ENCODE data around the gene MMP15. TPM values are rescaled to one million over a fixed set of nuclear protein-coding genes. Genes with fewer than 3 reads are reported as not detected.
A peak's percentile ranks its signal among the peaks of the same experiment; 100 is the strongest.
"Not testable (repeated sequence)": the region's sequence is repeated elsewhere in the genome, so short reads cannot be mapped to it uniquely, and the experiment has no call there.

MMP15 gene
- total RNA-seq, 1 donor from 2014 or later = 1.3 TPM

DNA sequence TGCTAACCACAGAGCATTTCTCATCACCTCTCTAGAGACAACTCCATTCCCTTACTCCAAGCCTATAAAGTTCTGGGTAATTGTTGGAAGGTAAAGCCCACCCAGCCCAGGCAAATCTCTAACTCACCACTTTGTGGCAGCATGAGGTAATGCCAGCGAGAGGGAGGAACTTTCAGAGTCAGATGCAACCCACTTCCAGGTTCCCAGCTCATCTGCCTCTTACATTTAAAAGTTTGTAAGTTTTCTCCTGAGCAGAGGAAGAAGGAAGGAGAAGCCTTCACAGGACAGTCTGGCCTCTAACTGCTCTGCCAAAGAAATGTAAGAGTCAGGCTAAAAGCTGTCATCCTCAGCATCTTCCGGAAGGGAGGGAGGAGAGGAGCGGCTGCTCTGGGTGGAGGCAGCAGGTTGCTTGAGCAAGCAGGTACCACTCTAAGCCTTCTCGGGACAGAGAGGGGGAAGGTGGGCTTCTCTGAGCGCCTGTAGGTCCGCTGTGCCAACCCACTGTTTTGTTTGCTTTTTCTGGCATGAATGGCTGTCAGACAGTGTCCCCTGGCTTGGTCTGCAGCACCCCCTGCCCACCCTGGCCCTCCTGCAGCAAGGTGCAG lies 26.1 kb upstream of the MMP15 start:
- H3K4me1 Mint-ChIP-seq (ENCODE audit: low read depth) = peaks cover 41% of the 10 kb centered on the region
- H3K4me3 Mint-ChIP-seq (ENCODE audit: low read depth) = peak overlapping the region; percentile 71
- H3K27ac Mint-ChIP-seq = peak overlapping the region; percentile 32
- H3K9me3 Mint-ChIP-seq = no peaks in the 10 kb centered on the region
- peak; percentile 33 for DNase-seq (ENCODE audit: low spot score)
- H3K36me3 Mint-ChIP-seq (ENCODE audit: low read depth) = peaks cover 31% of the 10 kb centered on the region
- intact Hi-C loops (cut with micrococcal nuclease) = no loop called here
- no peaks in the 10 kb centered on the region for H3K27me3 Mint-ChIP-seq (ENCODE audit: low read depth)

DNA sequence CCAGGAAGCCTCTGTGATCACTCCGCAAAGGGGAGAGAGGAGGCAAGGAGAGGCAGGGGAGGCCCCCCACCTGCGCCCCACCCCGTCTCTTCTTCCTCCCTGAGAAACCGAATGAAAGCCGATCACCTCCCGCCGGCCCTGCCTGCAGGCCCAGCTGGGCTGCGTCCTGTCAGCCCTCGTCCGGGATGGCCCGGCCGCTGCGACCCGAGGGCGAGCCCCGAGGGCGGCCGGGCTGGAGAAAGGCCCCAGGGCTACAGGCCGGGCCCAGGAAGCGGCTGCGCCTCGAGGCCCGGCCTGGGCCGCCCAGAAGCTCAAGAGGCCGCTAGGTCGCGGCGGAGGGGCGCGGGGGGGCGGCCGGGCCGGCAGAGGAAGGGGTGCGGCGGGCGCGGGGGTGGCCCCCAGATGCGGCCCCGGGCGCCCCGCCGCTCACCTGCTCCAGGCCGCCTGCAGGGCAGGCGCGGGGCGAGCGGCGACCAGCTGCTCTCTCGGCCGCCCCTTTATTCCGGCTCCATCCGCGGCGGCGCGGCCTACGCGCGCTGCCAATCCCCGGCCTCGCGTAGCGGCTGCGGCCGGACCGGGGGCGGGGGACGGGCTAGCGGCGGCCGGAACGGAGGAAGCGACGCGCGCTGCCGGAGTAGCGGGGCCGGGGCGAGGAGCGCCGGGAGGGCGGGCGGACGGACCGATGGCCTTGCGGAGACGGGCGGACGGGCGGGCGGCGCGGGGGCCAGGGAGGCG lies 25.4 kb upstream of the MMP15 start, which contains the start of gene ZNF319:
Gene ZNF319, minus strand, starts transcription at position 702 of the 735 bp plus-strand sequence. CDS start 2,407 bp downstream, outside the sequence.
- intact Hi-C loops (cut with micrococcal nuclease) = loop anchor here (1.0 to 5.0 kb wide), 4 partner anchors 15 to 423 kb away; no protein-coding TSS in a partner anchor
- peak within 1 kb of the TSS; percentile 92 for H3K4me3 Mint-ChIP-seq (ENCODE audit: low read depth)
- H3K27ac Mint-ChIP-seq = peak within 1 kb of the TSS; percentile 90
- H3K9me3 Mint-ChIP-seq = no peaks in the 10 kb centered on the region
- peaks cover 32% of the 10 kb centered on the region for H3K36me3 Mint-ChIP-seq (ENCODE audit: low read depth)
- DNase-seq (ENCODE audit: low spot score) = no peak
- no peaks in the 10 kb centered on the region for H3K27me3 Mint-ChIP-seq (ENCODE audit: low read depth)
- H3K4me1 Mint-ChIP-seq (ENCODE audit: low read depth) = peaks cover 40% of the 10 kb centered on the region

DNA sequence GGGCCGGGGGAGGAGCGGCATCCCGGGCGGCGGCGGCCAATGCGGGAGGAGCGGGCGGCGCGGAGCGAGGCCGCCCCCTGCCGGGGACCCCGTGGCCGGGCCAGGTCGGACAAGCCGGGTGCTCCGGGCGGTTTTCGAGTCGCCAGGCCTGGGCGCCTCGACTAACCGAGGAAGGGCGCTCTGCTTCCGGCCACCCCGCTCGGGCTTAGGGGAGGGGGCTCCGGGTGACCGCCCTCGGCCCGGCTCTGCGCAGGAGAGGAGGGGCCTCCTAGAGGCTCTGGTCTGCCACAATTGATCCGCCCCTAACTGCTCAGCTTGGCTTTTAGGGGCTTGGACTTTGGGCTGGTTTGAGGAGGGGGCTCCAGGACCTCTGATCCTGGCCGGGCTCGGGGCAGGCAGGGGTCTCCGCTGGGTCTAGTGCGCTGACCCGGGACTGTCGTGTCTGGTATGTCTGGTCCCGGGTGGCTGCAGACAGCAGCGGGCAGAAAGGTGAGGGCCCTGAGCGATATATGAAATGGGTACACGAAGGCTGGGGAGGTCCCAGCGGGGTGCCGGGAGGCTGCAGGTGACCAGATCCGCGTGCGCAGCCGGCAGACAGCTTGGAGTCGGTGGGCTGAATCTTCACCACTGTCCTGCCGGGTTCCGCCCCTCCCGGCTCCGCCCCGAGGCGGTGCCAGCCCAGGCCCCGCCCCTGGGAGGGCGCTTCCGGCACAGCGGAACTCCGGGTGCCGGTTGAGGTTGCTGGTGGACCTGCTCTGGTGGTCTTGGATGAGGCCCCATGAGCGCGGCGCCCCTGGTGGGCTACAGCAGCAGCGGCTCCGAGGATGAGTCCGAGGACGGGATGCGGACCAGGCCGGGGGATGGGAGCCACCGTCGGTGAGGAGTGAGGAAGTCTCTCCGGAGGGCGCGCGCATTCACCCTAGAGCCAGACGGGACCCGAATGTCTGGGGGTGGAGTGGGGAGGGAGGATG lies 24.6 kb upstream of the MMP15 start, which contains the start of gene USB1:
Gene USB1, plus strand, starts transcription at position 702 of the 971 bp plus-strand sequence. Its CDS starts 77 bp downstream, at position 779.
- peak; percentile 83 for DNase-seq (ENCODE audit: low spot score)
- Mint-ChIP-seq H3K27me3 (ENCODE audit: low read depth) (no peaks in the 10 kb centered on the region), H3K4me1 (ENCODE audit: low read depth) (peaks cover 35% of the 10 kb centered on the region), H3K4me3 (ENCODE audit: low read depth) (peak within 1 kb of the TSS; percentile 92), H3K9me3 (no peaks in the 10 kb centered on the region), H3K36me3 (ENCODE audit: low read depth) (peaks cover 31% of the 10 kb centered on the region), H3K27ac (peak within 1 kb of the TSS; percentile 90)
- intact Hi-C loops (cut with micrococcal nuclease) = loop anchor here (1.0 to 5.0 kb wide), 7 partner anchors 16 to 424 kb away; partner anchors contain the start of gene KATNB1

DNA sequence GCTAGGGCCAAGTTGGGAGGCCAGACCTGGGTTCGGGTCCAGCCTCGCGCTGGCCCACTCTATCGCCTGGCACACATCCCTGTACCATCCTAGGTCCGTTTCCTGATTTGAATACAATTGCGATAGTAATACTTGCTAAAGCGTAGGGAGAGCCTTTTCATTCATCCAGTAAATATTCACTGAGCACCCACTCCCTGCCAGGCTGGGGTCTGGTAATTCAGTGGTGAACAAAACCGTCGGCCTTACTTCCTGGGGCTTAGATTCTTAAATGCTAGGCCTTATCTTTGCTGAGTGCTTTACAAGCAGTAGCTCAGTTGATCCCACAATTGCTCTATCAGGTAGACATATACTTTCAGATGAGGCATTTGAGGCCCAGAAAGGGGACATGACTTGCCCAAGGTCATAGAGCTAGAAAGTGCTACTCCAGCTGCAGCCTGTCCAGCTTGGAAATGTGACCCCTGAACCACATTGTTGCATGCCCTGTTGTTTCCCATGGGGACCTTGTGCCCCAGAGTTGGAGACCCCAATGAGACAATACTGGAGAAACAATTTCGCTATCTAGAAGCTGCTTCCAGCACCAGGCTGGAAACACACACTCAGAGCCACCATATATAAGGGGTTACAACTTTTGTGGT lies 23.7 kb upstream of the MMP15 start:
- Mint-ChIP-seq H3K27ac (peak overlapping the region; percentile 90), H3K27me3 (ENCODE audit: low read depth) (no peaks in the 10 kb centered on the region), H3K4me1 (ENCODE audit: low read depth) (peaks cover 35% of the 10 kb centered on the region), H3K4me3 (ENCODE audit: low read depth) (peak overlapping the region; percentile 92), H3K36me3 (ENCODE audit: low read depth) (peaks cover 36% of the 10 kb centered on the region), H3K9me3 (peaks cover 4% of the 10 kb centered on the region)
- intact Hi-C loops (cut with micrococcal nuclease) = loop anchor here (1.0 to 5.0 kb wide), 6 partner anchors 103 to 425 kb away; partner anchors contain the start of gene KATNB1
- DNase-seq (ENCODE audit: low spot score) = no peak

DNA sequence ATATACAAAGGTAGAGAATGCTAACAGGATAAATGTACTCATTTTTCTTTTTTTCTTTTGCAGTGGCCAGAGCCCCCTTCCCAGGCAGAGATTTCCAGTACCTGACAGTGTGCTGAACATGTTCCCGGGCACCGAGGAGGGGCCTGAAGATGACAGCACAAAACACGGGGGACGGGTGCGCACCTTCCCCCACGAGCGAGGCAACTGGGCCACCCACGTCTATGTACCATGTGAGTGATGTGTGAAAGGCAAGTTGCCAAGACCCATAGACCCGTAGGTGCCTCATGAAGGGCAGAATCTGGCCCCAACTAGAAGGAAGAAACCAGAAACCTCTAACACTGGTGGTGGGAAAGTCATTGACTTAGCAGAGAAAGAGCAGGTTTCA lies 23.1 kb upstream of the MMP15 start:
- Mint-ChIP-seq H3K4me3 (ENCODE audit: low read depth) (peak overlapping the region; percentile 47), H3K27ac (no peak overlapping the region), H3K9me3 (peaks cover 7% of the 10 kb centered on the region), H3K36me3 (ENCODE audit: low read depth) (peaks cover 35% of the 10 kb centered on the region), H3K4me1 (ENCODE audit: low read depth) (peaks cover 35% of the 10 kb centered on the region), H3K27me3 (ENCODE audit: low read depth) (no peaks in the 10 kb centered on the region)
- intact Hi-C loops (cut with micrococcal nuclease) = loop anchor here (5.0 kb wide), 1 partner anchor 245 kb away; no protein-coding TSS in a partner anchor
- no peak for DNase-seq (ENCODE audit: low spot score)

DNA sequence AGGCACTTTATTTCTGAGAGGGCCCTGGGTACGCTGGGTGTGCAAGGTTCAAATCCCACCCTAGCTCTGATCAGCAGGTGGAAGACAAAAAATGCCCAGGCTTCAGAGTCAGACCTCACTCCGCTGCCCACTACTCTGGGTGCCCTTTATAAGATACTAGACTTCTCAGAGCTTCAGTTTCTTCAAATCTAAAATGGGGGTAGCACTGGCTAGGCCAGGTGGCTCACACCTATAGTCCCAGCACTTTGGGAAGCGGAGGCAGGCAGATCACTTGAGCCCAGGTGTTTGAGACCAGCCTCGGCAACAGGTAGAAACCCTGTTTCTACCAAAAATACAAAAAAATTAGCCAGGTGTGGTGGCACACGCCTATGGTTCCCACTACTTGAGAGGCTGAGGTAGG lies 22.6 kb upstream of the MMP15 start:
- Mint-ChIP-seq H3K27ac (no peak overlapping the region), H3K4me3 (ENCODE audit: low read depth) (no peak overlapping the region), H3K4me1 (ENCODE audit: low read depth) (peaks cover 34% of the 10 kb centered on the region), H3K9me3 (peaks cover 7% of the 10 kb centered on the region), H3K27me3 (ENCODE audit: low read depth) (no peaks in the 10 kb centered on the region), H3K36me3 (ENCODE audit: low read depth) (peaks cover 33% of the 10 kb centered on the region)
- no peak for DNase-seq (ENCODE audit: low spot score)
- intact Hi-C loops (cut with micrococcal nuclease) = loop anchor here (5.0 kb wide), 1 partner anchor 246 kb away; no protein-coding TSS in a partner anchor

DNA sequence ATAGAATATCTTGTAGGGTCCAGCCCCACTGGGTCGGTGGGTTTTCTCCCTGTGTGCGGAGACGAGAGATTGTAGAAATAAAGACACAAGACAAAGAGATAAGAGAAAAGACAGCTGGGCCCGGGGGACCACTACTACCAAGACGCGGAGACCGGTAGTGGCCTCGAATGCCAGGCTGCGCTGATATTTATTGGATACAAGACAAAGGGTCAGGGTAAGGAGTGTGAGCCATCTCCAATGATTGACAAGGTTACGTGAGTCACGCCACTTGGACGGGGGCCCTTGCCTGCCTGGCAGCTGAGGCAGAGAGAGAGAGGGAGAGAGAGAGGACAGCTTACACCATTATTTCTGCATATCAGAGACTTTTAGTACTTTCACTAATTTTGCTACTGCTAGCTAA lies 20.8 kb upstream of the MMP15 start:
- intact Hi-C loops (cut with micrococcal nuclease) = loop anchor here (5.0 kb wide), 1 partner anchor 247 kb away; no protein-coding TSS in a partner anchor
- not testable (repeated sequence) for DNase-seq (ENCODE audit: low spot score)

DNA sequence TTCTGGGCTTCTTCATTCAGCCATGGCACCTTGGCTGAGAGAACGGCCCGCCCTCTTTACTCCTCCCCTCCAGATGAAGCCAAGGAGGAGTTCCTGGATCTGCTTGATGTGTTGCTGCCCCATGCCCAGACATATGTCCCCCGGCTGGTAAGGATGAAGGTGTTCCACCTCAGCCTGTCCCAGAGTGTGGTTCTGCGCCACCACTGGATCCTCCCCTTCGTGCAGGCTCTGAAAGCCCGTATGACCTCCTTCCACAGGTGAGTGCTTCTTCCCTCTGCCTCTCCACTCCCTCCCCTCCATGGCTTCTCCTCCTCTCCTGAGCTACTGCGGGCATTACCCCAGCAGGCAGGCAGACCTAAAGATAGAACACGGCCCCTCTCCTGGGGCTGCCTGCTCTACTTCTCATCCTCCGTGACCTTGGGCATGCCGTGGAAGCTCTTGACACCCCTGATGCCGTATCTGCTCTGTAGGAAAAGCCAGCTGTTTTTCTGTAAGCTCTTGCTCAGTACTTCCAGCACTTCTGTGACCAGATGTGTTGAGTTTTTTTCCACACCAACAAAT lies 15.6 kb upstream of the MMP15 start:
- intact Hi-C loops (cut with micrococcal nuclease) = no loop called here
- no peak for DNase-seq (ENCODE audit: low spot score)
- peaks cover under 1% of the 10 kb centered on the region for H3K4me1 Mint-ChIP-seq (ENCODE audit: low read depth)

More for the DNA sequence above, 20.8 kb upstream of the MMP15 start:
- Mint-ChIP-seq H3K36me3 (ENCODE audit: low read depth) (peaks cover 29% of the 10 kb centered on the region), H3K4me1 (ENCODE audit: low read depth) (peaks cover 21% of the 10 kb centered on the region)
- H3K27ac Mint-ChIP-seq; H3K27me3 Mint-ChIP-seq (ENCODE audit: low read depth); H3K9me3 Mint-ChIP-seq; H3K4me3 Mint-ChIP-seq (ENCODE audit: low read depth): not testable (repeated sequence)

DNA sequence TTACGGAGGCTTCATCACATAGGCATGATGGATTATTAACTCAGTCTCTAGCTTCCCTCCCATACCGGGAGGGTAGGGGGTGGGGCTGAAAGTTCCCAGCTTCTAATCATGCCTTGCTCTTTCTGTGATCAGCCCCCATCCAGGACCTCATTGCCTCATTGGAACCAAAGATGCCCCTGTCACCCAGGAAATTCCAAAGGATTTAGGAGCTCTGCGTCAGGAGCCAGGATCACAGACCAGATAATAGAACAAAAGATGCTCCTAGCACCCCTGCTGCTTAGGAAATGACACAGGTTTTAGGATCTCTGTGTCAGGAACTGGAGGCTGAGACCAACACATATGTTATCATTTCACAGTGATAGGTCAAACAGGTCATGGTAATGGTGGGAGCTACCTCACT lies 14.7 kb upstream of the MMP15 start:
- Mint-ChIP-seq H3K36me3 (ENCODE audit: low read depth) (peaks cover 30% of the 10 kb centered on the region), H3K9me3 (peaks cover 7% of the 10 kb centered on the region), H3K4me3 (ENCODE audit: low read depth) (no peak overlapping the region), H3K27ac (no peak overlapping the region), H3K27me3 (ENCODE audit: low read depth) (no peaks in the 10 kb centered on the region), H3K4me1 (ENCODE audit: low read depth) (no peaks in the 10 kb centered on the region)
- DNase-seq (ENCODE audit: low spot score) = no peak
- intact Hi-C loops (cut with micrococcal nuclease) = no loop called here

More for the DNA sequence above, 15.6 kb upstream of the MMP15 start:
- Mint-ChIP-seq H3K27ac (no peak overlapping the region), H3K27me3 (ENCODE audit: low read depth) (no peaks in the 10 kb centered on the region), H3K4me3 (ENCODE audit: low read depth) (no peak overlapping the region), H3K36me3 (ENCODE audit: low read depth) (peaks cover 33% of the 10 kb centered on the region), H3K9me3 (peaks cover 7% of the 10 kb centered on the region)

DNA sequence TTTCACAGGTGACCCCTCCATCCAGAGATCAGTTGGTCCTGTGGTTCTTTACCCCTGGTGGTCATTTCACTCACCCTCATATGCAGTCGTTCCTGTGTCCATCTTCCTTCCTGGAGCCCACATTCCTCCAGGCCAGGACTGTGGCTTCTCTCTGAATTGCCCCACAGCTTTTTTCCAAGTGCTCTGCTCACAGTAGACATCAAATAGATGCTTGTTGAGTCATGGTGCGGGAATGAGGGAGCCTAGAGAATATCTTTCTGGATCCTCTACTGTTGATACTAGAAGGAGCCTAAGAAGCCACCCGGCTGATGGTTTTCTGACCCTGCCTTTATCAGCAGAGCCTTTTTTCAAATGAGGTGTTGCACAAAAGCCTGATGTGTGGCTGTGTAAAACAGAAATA lies 13.9 kb upstream of the MMP15 start:
- Mint-ChIP-seq H3K4me3 (ENCODE audit: low read depth) (no peak overlapping the region), H3K9me3 (peaks cover 5% of the 10 kb centered on the region), H3K27ac (no peak overlapping the region), H3K4me1 (ENCODE audit: low read depth) (no peaks in the 10 kb centered on the region), H3K27me3 (ENCODE audit: low read depth) (no peaks in the 10 kb centered on the region), H3K36me3 (ENCODE audit: low read depth) (peaks cover 24% of the 10 kb centered on the region)
- DNase-seq (ENCODE audit: low spot score) = no peak
- intact Hi-C loops (cut with micrococcal nuclease) = no loop called here

DNA sequence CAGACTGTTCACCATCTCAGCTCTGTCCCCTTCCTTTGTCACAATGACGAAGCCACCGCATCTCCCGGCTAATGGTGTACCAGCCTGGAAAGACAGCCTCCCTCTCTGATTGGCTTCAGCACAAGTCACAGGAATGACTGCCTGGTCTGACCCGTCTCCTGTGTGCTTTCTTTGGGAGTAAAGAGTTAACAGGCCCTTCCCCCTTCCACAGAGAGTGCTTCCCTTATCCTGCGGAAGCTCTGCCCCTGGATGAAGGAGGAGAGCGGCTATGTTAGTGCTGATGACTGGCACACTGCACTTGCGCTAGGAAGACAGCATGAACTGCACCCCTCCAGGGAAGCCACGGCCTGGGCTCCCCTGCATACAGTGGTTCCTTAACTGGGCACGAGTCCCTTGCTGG lies 13.1 kb upstream of the MMP15 start:
- Mint-ChIP-seq H3K4me3 (ENCODE audit: low read depth) (no peak overlapping the region), H3K36me3 (ENCODE audit: low read depth) (peaks cover 17% of the 10 kb centered on the region), H3K27ac (no peak overlapping the region), H3K4me1 (ENCODE audit: low read depth) (no peaks in the 10 kb centered on the region), H3K27me3 (ENCODE audit: low read depth) (no peaks in the 10 kb centered on the region), H3K9me3 (no peaks in the 10 kb centered on the region)
- DNase-seq (ENCODE audit: low spot score) = no peak
- intact Hi-C loops (cut with micrococcal nuclease) = no loop called here

All from activated T-helper 2 cell treated with anti-CD3 and anti-CD28 coated beads, Interferon-gamma antibody, Interleukin-2, Interleukin-4, amounts not matched to agents 10 μg/mL and 5 μg/mL and 100 μg/mL, durations not matched to agents 14 hours and 24 hours and 36 hours (primary cell).